ENCODE measurements around the gene CCDC137.
"Not testable (repeated sequence)": the region's sequence is repeated elsewhere in the genome, so short reads cannot be mapped to it uniquely, and the experiment has no call there.

Gene CCDC137

DNA sequence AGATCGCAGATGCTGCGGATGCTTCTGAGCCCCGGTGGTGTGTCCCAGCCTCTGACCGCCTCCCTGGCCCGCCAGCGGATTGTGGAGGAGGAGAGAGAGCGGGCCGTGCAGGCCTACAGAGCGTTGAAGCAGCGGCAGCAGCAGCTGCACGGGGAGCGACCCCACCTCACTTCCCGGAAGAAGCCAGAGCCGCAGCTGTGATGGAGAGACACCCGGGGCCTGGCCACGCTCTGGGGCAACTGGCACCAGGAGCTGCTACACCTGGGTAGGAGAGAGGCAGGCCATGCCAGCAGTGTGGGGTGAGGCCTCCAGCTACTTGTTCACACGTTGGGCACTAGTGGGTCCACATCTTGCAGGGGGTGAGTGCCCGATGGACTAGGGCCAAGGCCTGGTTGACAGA, 6.0 kb downstream of the CCDC137 start:
- Mint-ChIP-seq H3K9me3 (no peaks in the 10 kb centered on the region), H3K4me3 (no peak overlapping the region), H3K27ac (no peak overlapping the region), H3K4me1 (peaks cover 5% of the 10 kb centered on the region), H3K27me3 (ENCODE audit: low read depth) (no peaks in the 10 kb centered on the region), H3K36me3 (ENCODE audit: low read depth) (peaks cover 32% of the 10 kb centered on the region)
- TF ChIP-seq, protein P1, sequence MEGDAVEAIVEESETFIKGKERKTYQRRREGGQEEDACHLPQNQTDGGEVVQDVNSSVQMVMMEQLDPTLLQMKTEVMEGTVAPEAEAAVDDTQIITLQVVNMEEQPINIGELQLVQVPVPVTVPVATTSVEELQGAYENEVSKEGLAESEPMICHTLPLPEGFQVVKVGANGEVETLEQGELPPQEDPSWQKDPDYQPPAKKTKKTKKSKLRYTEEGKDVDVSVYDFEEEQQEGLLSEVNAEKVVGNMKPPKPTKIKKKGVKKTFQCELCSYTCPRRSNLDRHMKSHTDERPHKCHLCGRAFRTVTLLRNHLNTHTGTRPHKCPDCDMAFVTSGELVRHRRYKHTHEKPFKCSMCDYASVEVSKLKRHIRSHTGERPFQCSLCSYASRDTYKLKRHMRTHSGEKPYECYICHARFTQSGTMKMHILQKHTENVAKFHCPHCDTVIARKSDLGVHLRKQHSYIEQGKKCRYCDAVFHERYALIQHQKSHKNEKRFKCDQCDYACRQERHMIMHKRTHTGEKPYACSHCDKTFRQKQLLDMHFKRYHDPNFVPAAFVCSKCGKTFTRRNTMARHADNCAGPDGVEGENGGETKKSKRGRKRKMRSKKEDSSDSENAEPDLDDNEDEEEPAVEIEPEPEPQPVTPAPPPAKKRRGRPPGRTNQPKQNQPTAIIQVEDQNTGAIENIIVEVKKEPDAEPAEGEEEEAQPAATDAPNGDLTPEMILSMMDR (IDR thresholded peaks at IDR 0.05; ENCODE audit: unreplicated experiment in 3 of 3), result no peak

DNA sequence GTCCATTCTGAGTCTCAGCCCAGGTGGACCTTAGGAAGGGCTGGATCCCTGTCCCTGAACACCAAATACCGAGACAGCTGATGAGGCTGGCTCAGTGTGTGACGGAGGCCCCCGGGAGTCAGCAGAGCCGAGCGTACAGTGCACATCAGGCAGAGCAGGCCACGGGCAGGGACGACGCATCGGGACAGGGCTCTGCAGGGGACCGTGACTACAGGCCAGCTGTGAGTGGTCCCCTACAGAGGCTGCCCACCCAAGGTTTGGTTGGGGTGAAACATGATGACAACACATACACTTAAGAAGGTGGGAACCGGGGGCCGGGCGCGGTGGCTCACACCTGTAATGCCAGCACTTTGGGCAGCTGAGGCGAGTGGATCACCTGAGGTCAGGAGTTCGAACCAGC, 6.4 kb downstream of the CCDC137 start:
- H3K4me3 Mint-ChIP-seq, result no peak overlapping the region
- peaks cover under 1% of the 10 kb centered on the region for H3K4me1 Mint-ChIP-seq
- H3K36me3 Mint-ChIP-seq (ENCODE audit: low read depth), result peaks cover 28% of the 10 kb centered on the region
- no peaks in the 10 kb centered on the region for H3K27me3 Mint-ChIP-seq (ENCODE audit: low read depth)
- H3K9me3 Mint-ChIP-seq, result no peaks in the 10 kb centered on the region
- H3K27ac Mint-ChIP-seq, result no peak overlapping the region
- TF ChIP-seq, protein P1 (IDR thresholded peaks at IDR 0.05; ENCODE audit: unreplicated experiment in 3 of 3), result no peak

DNA sequence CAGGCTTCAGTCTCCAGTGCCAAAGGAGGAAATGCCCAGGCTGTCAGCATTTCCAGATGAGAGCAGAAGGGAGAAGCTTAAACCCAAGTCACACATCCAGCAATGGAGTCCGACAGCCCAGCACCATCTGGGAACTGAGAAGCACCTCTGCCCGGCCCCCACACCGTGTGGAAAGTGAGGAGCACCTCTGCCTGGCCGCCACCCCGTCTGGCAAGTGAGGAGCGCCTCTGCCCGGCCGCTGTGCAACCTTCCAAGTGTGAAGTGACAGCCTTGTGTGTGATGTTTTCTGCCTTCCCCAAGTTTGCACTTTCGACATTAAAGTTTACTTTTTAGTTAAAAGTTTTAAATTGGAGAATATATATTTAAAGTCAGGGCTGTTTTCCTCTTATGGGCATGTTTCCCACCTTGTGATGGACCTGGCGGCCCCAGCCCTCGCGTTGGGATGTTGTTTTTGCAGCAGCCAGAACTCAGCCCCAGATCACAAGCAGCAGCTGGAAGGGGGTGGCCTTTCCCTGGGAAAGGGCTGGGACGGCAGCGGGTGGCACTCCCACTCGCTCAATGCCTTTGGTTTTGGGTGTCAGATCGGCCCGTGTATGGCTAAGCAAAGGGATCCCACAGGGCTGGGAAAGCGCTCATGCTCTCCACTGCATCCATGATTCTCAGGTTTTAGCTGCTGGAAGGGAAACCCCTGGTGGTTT, 7.2 kb downstream of the CCDC137 start:
- Mint-ChIP-seq H3K9me3 (no peaks in the 10 kb centered on the region), H3K27me3 (ENCODE audit: low read depth) (no peaks in the 10 kb centered on the region)

DNA sequence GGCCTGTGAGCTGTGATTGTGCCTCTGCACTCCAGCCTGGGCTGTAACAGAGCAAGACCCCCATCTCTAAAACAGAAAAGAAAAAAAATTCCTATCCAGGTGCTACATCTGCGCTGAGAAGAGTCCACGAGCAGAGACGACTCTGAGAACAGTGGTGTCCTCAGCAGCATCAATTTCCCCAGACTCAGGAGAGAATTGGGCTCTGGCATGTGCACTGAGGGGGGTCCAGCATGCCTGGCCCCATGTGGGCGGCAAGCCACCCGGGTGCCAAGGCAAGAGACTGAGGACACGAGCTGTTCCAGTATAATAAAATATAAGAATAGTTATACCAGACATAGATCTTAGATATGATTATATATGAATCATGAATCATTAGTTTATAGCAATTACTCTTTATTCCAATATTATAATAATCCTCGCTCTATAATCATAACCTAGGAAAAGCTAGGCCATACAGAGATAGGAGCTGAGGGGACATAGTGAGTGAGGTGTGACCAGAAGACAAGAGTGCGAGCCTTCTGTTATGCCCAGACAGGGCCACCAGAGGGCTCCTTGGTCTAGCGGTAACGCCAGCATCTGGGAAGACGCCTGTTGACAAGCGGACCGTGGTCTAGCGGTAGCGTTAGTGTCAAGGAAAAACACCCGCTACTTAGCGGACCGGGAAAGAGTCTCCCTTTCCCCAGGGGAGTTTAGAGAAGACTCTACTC, 9.1 kb downstream of the CCDC137 start:
- not testable (repeated sequence) for H3K27ac Mint-ChIP-seq; H3K4me1 Mint-ChIP-seq; H3K27me3 Mint-ChIP-seq (ENCODE audit: low read depth); H3K4me3 Mint-ChIP-seq; H3K9me3 Mint-ChIP-seq
- H3K36me3 Mint-ChIP-seq (ENCODE audit: low read depth), result peaks cover 27% of the 10 kb centered on the region
- TF ChIP-seq, protein P1 (IDR thresholded peaks at IDR 0.05; ENCODE audit: unreplicated experiment in 3 of 3), result peak; percentile 63 to 69 (median 66)

More for the DNA sequence above, 7.2 kb downstream of the CCDC137 start:
- TF ChIP-seq, protein P1 (IDR thresholded peaks at IDR 0.05; ENCODE audit: unreplicated experiment in 3 of 3), result no peak
- Mint-ChIP-seq H3K36me3 (ENCODE audit: low read depth) (peaks cover 23% of the 10 kb centered on the region), H3K4me3 (no peak overlapping the region), H3K27ac (no peak overlapping the region), H3K4me1 (no peaks in the 10 kb centered on the region)

DNA sequence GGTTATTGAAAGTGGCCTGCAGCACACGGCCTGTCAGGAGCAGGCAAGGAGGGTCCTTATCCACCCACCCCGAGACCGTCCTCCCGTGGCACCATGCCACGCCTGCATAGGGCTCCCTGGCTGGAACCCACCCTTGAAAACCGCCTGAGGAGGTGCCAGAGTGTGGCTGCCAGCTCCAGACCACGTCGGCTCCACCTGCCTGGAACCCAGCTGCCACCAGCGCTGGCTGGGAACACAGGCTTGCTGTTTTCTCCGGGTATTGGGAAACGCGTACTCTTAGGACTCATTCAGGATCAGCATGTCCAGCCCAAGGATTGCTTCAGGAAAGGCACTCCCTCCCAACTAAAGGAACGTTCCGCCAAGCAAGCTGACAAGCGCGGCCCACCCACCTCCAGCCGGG, 10.4 kb downstream of the CCDC137 start:
- no peaks in the 10 kb centered on the region for H3K27me3 Mint-ChIP-seq (ENCODE audit: low read depth)
- TF ChIP-seq, protein P1 (IDR thresholded peaks at IDR 0.05; ENCODE audit: unreplicated experiment in 3 of 3), result no peak
- no peaks in the 10 kb centered on the region for H3K9me3 Mint-ChIP-seq
- peaks cover 27% of the 10 kb centered on the region for H3K36me3 Mint-ChIP-seq (ENCODE audit: low read depth)
- H3K4me3 Mint-ChIP-seq, result no peak overlapping the region
- H3K4me1 Mint-ChIP-seq, result peaks cover 4% of the 10 kb centered on the region
- H3K27ac Mint-ChIP-seq, result no peak overlapping the region

All from nephron (organoid).